Measurements from ENCODE around the gene NTM. TPM values are rescaled to one million over a fixed set of nuclear protein-coding genes. Genes with fewer than 3 reads are reported as not detected.

The NTM gene
- total and polyA plus RNA-seq, 10 donors = 0.13 to 1.6 (median 0.67) TPM

GRCh38 chr11:132286106-132286505 is 915.7 kb downstream of the NTM start:
- TF ChIP-seq CTCF (IDR thresholded peaks at IDR 0.05 in 8 of 11, conservative IDR thresholded peaks at IDR 0.05 in 3 of 11) (no peak), POLR2AphosphoS5 (IDR thresholded peaks at IDR 0.05) (no peak), POLR2A (IDR thresholded peaks at IDR 0.05) (no peak)
- no peak for DNase-seq
- no peak overlapping the region for H3K4me3 ChIP-seq
- H3K36me3 ChIP-seq = no peaks in the 10 kb centered on the region
- no peaks in the 10 kb centered on the region for H3K27me3 ChIP-seq (replicated peaks in 1 of 7)
- 65 to 87% (median 83%) methylated on average over 3 of the region's 3 CpGs for WGBS, 5 donors
- no peaks in the 10 kb centered on the region for H3K9me3 ChIP-seq
- H3K27ac ChIP-seq = no peak overlapping the region
- no peaks in the 10 kb centered on the region for H3K4me1 ChIP-seq
- intact Hi-C loops (cut with DNase I; ENCODE audit: low total_unique reads) = no loop called here

- no peaks in the 10 kb centered on the region for H3K27me3 ChIP-seq (replicated peaks in 1 of 7)
- 82 to 93% (median 85%) methylated on average over 3 of the region's 3 CpGs for WGBS, 5 donors
- no peak for TF ChIP-seq POLR2AphosphoS5 (IDR thresholded peaks at IDR 0.05)
- TF ChIP-seq POLR2A (IDR thresholded peaks at IDR 0.05) = no peak
- TF ChIP-seq CTCF (IDR thresholded peaks at IDR 0.05 in 8 of 11, conservative IDR thresholded peaks at IDR 0.05 in 3 of 11) = no peak
- no peak overlapping the region for H3K27ac ChIP-seq
- no peak overlapping the region for H3K4me3 ChIP-seq
- intact Hi-C loops (cut with DNase I; ENCODE audit: low total_unique reads) = no loop called here
- no peak for DNase-seq
- H3K36me3 ChIP-seq = no peaks in the 10 kb centered on the region
- no peaks in the 10 kb centered on the region for H3K4me1 ChIP-seq
- H3K9me3 ChIP-seq = no peaks in the 10 kb centered on the region
Measured at GRCh38 chr11:132288036-132288435, 917.6 kb downstream of the NTM start.

GRCh38 chr11:132289590-132290256 is 919.3 kb downstream of the NTM start:
- no peaks in the 10 kb centered on the region for H3K27me3 ChIP-seq (replicated peaks in 1 of 7)
- TF ChIP-seq POLR2AphosphoS5 (IDR thresholded peaks at IDR 0.05) = no peak
- TF ChIP-seq POLR2A (IDR thresholded peaks at IDR 0.05) = no peak
- TF ChIP-seq CTCF (IDR thresholded peaks at IDR 0.05 in 8 of 11, conservative IDR thresholded peaks at IDR 0.05 in 3 of 11) = no peak
- H3K9me3 ChIP-seq = no peaks in the 10 kb centered on the region
- 9 to 20% (median 12%) methylated on average over 6 of the region's 6 CpGs for WGBS, 5 donors
- H3K27ac ChIP-seq = peak overlapping the region in 1 of 8 donors; percentile 5
- no peaks in the 10 kb centered on the region for H3K36me3 ChIP-seq
- intact Hi-C loops (cut with DNase I; ENCODE audit: low total_unique reads) = no loop called here
- no peak for DNase-seq
- no peak overlapping the region for H3K4me3 ChIP-seq
- no peaks in the 10 kb centered on the region for H3K4me1 ChIP-seq

GRCh38 chr11:132293586-132293985 is 923.2 kb downstream of the NTM start:
- 74 to 80% (median 79%) methylated on average over 4 of the region's 4 CpGs for WGBS, 5 donors
- Histone ChIP-seq H3K27me3 (replicated peaks in 1 of 7) (no peaks in the 10 kb centered on the region), H3K4me3 (no peak overlapping the region), H3K27ac (no peak overlapping the region), H3K9me3 (no peaks in the 10 kb centered on the region), H3K4me1 (no peaks in the 10 kb centered on the region), H3K36me3 (no peaks in the 10 kb centered on the region)
- TF ChIP-seq CTCF (IDR thresholded peaks at IDR 0.05 in 8 of 11, conservative IDR thresholded peaks at IDR 0.05 in 3 of 11) = no peak
- TF ChIP-seq POLR2AphosphoS5 (IDR thresholded peaks at IDR 0.05) = no peak
- TF ChIP-seq POLR2A (IDR thresholded peaks at IDR 0.05) = no peak
- no peak for DNase-seq
- intact Hi-C loops (cut with DNase I; ENCODE audit: low total_unique reads) = no loop called here

Data from spleen (tissue), 11 donors.